GM19035 (cell line): Measurements from ENCODE around the gene KRTAP12-3.

Experiments
- ATAC-seq: cut with Tn5 transposase; IDR thresholded peaks from one replicate; pipeline ENCODE4 v1.9.1; 2021; ENCODE audit not compliant: unreplicated experiment

KRTAP12-3 gene

DNA sequence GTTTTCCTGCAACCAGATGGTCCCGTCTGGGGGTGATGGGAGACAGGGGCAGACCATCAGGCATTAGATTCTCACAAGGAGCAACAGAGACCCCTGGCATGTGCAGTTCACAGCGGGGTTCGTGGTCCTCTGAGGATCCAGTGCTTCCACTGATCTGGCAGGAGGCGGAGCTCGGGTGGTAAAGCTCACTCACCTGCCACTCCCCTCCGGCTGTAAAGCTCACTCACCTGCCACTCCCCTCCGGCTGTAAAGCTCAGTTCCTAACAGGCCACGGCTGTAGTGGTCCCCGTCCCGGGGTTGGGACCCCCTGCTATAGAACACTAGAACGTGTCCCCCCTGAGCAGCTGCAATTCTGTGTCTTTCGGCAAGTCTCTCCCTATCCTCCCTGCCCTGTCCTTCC, 43.8 kb downstream of the KRTAP12-3 start:
- ATAC-seq, result no peak

DNA sequence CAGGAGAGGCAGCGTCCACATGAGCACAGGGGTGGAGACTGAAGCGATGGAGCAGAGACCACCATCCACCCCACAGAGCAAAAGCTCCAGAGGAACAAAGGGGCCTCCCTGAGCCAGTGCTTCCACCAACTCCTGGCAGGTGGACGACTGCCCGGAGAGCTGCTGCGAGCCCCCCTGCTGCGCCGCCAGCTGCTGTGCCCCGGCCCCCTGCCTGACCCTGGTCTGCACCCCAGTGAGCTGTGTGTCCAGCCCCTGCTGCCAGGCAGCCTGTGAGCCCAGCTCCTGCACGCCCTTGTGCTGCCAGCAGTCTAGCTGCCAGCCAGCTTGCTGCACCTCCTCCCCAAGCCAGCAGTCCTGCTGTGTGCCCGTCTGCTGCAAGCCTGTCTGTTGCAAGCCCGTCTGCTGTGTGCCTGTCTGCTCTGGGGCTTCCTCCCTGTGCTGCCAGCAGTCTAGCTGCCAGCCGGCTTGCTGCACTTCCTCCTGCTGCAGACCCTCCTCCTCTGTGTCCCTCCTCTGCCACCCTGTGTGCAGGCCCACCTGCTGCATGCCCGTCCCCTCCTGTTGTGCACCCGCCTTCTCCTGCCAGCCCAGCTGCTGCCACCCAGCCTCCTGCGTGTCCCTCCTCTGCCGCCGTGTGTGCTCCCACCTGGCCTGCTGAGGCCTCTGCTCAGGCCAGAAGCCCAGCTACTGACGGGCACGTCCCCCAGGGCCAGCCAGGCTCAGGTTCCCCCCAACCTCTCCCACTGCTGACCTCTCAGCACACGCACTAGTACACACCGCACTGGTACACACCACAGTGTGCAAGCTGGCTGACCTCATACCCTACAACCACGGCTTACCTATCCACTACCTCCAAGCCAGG, 44.6 kb downstream of the KRTAP12-3 start:
- ATAC-seq, result no peak

DNA sequence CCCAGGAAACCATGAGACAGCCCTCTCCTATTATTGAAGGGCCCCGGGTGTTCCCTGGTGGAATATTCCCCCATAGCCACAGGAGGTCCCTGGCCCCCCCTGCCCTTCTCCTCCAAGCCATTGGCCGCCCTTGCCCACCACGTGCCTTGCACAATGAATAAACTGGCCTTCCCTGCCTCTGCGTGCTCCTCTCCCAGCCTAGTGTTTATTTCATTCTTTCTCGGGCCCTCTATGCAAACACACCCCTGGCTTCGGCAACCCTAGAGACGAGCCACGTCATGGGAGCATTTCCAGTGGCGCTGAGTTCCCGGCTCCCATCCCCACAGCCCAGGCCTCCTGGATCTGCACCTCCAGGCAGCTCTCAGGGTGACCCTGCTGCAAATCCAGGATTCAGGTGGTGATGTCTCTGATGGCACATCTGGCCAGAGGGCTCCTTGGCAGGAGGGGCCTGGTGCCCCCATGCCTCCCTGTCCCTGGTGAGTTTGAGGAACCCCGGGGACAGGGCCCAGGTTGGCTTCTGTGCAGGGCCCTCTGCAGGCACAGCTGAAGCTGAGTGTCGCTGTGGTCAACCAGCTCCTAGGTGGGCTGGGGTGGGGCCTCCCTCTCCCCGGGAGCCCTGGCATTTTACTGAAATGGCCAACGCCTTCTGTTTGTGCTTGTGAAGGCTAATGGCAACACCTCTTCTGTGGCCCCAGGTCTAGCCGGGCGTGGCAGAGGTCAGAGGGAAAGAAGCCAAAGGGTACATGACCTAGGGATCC, 45.4 kb downstream of the KRTAP12-3 start:
- no peak for ATAC-seq

DNA sequence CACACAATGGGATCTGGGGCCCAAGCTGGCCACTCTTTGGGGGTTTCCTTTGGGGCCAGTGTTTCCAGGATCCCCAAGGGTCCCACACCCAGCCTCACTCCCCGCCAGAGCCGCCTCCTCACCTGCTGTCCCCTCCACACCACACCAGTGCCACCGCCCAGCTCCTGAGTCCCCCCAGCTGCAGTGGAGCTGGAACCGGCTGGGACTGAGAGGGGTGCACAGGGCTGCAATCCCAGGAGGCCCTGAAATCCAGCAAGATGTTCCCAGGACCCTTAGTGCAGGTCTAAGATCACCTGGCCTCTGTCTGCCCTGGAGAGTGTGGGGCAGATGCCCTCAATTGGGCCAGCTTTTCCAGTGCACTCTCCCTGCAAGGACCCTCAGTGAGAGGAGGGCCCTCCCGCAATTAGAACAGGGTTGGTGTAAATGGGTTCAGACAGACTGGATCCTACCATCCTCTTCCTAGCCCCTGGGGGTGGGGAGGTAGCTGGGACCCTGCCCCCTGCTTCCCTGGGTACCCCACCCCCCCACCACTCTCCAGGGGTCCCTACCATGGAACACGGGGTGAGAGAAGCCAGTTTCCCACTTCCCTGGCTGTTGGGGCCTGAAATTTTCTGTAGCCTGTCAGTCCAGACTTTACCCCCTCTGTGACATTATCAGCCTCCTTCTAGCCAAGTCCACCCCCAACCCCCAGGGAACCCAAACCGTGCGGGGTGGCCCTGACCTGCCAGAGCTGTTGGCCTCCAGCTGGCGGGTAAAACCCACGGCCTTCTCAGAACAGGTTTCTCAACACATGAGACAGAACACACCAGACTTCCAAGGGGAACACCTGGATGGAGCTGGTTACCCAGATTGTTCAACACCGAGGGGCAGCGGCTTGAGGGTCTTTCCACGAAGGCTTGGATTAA, 46.3 kb downstream of the KRTAP12-3 start:
- no peak for ATAC-seq

DNA sequence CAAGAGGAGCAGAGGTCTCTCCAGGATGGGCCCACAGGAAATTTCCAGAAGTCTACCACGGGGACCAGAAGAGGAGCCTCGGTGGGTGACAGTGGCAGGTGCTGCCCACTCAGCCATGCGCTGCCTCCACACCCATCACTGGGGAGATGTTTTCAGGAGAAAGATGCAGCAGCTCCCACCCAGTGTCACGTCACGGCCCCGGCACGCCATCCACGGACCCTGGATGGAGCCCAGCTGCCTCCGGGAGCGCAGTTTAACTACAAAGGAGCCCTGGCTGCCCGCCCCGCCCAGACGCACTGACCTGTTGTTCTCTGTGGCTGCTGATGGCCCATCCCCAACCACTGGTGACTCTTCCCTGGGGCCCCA, 46.9 kb downstream of the KRTAP12-3 start:
- no peak for ATAC-seq

DNA sequence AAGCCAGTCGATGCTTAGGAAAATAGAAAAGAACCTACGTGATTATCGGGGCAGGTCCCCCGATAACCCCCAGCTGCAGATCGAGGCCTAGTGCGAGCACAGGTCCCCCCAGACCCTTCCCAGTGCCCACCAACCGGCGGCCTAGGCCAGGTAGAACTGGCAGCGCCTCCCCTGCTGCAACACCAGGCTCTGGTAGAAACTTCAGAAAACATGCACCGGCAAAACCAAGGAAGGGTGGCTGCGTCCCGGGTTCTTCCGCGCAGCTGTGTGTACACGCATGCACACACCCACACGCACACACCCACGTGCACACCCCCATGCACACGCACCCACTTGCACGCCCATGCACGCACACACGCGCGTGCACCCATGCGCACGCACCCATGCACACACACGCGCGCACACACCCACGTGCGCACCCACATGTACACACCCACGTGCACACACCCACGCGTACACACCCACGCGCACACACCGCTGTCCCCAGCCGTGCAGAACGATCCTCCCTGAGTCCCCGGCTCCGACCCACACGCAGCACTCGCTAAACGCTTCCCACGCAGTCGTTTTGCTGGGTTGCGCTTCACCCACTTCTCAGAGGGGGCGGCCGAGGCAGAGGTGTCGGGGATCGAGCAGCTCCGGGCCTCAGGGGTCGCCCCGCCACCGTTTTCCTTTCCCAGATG, 48.4 kb downstream of the KRTAP12-3 start:
- ATAC-seq, result no peak

DNA sequence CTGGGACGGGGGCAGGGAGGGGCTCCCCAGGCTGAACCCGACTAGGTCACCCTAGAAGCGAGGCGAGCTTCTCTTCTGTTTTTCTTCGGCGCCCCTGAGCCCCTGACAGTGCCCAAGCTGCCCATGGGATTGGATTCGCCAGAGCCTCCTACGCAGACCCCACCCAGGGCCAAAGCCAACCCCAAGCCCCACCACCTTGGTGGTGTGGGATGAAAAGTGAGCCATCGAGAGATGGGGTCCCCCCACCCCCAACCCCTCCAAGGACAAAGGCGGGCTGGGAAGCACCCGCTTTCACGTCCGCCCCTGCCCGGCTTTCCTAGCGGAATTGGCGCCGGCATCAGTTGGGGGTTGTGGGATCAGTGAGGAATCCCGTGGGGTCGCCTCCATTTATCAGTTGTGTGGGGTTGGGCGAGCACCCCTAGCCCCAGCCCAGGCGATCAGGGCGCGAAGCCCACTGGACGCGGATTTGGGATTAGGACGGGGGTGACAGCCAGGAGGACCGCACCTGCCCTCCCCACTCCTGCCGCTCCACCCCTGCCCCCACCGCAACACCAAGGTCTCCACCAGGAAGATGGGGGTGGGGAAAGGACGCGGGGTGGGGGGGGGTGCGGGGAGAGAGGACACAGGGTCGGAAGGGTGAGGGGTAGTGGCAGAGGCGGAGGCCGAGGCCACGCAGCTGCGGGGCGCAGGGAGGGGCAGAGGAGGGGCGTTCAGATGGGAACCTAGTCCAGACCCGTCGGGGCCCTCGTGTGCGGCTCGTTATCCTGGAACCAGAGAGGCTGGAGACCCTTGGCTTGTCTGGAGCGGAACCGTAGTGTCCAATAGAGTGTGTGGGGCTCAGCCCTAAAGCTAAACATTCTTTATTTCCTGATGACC, 49.2 kb downstream of the KRTAP12-3 start:
- ATAC-seq, result no peak
